ENCODE results near the gene POLR3F.
"Not testable (repeated sequence)": the region's sequence is repeated elsewhere in the genome, so short reads cannot be mapped to it uniquely, and the experiment has no call there.

The POLR3F gene

DNA sequence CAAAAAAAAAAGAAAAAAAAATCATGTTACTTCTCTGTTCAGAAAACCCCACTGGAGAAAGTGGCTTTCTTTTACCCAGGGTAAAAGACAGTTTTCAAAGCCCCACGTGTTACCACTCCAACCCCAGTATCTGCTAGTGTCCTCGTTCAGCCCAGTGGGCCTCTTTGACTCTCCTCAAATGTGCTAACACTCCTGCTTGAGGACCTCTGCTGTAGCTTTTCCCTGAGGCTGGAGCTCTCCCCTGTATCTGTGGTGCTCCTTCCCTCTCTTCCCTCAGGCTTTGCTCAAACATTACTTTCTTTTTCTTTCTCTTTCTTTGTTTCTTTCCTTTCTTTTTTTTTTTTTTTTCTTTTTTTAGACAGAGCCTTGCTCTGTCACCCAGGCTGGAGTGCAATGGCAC is 55.9 kb downstream of the POLR3F start:
- no peak for TF ChIP-seq POLR2A (IDR thresholded peaks at IDR 0.05; ENCODE audit: low read length)
- no peak for TF ChIP-seq GATA1 (IDR thresholded peaks at IDR 0.05; ENCODE audit: low read depth, low read length)
- DNase-seq: no peak

DNA sequence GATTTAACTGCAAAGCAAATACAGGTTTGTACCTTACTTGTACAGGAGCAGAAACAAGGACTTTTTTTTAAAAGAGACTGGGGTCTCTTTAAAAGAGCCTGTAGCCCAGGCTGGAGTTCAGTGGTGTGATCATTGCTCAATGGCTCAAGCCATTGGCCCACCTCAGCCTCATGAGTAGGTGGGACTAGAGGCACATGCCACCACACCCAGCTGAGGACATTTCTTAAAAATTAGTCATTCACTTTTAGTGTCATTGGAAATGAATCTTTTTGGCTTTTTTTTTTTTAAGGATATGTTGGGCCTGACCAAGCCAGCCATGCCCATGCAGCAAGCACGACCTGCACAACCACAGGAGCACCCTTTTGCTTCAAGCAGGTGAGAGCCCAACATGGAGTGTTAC is 57.5 kb downstream of the POLR3F start:
- no peak for DNase-seq
- TF ChIP-seq GATA1 (IDR thresholded peaks at IDR 0.05; ENCODE audit: low read depth, low read length): no peak

DNA sequence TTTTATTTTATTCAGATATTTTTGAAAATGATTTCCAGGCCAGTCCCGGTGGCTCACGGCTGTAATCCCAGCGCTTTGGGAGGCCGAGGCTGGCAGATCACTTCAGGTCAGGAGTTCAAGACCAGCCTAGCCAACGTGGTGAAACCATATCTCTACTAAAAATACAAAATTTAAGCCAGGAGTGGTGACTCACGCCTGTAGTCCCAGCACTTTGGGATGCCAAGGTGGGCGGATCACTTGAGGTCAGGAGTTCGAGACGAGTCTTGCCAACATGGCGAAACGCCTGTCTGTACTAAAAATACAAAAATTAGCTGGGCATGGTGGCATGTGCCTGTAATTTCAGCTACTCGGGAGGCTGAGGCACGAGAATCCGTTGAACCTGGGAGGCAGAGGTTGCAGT is 59.6 kb downstream of the POLR3F start:
- DNase-seq: not testable (repeated sequence)

DNA sequence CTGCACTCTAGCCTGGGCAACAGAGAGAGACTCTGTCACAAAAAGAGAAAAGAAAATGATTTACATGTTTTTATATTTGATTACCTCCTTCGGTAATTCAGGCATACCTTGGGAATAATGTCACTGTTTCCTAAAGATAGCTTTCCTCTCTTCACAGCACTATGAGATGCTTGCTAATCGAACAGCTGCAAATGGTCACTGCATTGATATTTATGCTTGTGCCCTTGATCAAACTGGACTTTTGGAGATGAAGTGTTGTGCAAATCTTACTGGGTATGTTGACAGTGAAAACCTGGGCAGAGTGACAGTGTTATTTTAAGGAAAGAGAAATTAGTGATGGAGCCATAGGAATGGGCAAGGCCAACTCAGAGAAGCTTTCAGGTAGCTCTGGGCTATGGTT is 60.1 kb downstream of the POLR3F start:
- TF ChIP-seq POLR2A (IDR thresholded peaks at IDR 0.05; ENCODE audit: low read length) (no peak), GATA1 (IDR thresholded peaks at IDR 0.05; ENCODE audit: low read depth, low read length) (no peak)
- no peak for DNase-seq

DNA sequence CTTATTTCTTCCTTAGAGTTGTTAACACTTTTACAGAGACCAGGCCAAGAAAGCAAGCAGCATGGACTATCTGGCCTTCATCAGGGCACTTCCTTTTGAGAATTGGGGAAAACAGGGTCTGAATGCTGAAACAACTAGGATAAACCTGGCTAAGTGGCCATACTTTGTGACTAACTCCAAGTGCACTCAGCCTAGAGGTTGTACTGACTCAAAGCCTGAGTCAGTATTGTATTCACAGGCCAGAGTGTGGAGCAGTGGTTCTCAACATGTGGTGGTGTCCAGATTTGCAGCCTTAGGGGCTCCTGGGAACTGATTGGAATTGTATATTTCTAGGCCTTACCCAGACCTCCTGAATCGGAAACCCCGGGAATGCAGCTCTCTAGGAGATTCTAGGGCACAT is 60.6 kb downstream of the POLR3F start:
- DNase-seq: no peak
- TF ChIP-seq POLR2A (IDR thresholded peaks at IDR 0.05; ENCODE audit: low read length): no peak
- TF ChIP-seq GATA1 (IDR thresholded peaks at IDR 0.05; ENCODE audit: low read depth, low read length): no peak

DNA sequence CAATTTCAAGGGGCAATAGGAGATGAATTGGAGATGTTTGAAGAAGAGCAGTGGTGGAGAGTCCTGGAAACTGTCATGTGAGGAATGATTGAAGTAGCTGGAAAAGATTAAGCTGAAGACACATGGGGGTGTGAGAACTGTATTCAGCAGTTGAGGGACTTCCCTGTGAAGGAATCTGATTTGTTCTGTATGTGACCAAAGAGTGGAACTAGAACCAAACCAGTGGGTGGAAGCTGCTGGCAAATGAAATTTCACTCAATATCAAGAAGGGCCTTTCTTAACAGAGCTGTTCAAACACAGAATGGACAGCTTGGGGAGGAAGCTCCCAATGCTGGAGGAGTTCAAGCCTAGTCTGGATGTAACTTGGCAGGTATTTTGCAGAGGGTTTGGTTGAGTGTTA is 61.9 kb downstream of the POLR3F start:
- DNase-seq: no peak
- TF ChIP-seq POLR2A (IDR thresholded peaks at IDR 0.05; ENCODE audit: low read length) (no peak), GATA1 (IDR thresholded peaks at IDR 0.05; ENCODE audit: low read depth, low read length) (no peak)

DNA sequence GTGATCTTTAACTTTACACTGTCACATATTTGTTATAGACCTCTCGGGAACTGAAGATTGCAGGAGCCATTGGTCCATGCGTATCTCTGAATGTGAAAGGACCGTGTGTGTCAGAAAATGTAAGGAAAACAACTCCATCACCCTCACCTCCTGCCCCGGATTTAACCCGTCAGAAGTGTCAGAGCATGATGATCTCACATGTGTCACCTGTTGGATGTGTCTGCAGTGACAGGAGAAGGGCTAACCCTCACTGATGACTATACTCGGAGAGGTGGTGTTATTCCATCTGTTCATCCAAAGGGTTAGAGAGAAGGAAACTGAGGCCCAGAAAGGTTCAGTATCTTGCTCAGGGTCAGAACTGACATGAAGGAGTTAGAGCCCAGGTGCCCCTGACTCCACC is 65.4 kb downstream of the POLR3F start:
- TF ChIP-seq POLR2A (IDR thresholded peaks at IDR 0.05; ENCODE audit: low read length): no peak
- TF ChIP-seq GATA1 (IDR thresholded peaks at IDR 0.05; ENCODE audit: low read depth, low read length): no peak
- DNase-seq: no peak

DNA sequence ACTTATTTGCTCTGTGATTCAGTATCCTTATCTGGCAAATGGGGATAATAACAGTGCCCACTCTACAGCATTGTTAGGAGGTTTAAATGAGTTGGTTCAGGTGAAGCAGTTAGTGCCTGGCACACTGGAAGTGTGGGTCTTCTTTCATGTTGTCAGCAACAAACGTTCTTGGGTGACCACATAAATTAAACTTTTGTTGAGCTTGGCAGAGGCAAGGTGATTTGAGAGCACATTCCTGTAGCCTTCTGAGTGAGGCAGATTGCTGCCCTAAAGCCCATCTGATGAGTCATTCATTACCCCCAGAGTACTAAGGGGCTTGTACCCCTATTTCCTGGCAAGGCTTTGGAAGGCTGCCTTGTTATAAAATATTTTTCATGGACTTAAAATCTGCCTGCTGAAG is 66.3 kb downstream of the POLR3F start:
- DNase-seq: no peak
- TF ChIP-seq GATA1 (IDR thresholded peaks at IDR 0.05; ENCODE audit: low read depth, low read length): no peak
- no peak for TF ChIP-seq POLR2A (IDR thresholded peaks at IDR 0.05; ENCODE audit: low read length)

DNA sequence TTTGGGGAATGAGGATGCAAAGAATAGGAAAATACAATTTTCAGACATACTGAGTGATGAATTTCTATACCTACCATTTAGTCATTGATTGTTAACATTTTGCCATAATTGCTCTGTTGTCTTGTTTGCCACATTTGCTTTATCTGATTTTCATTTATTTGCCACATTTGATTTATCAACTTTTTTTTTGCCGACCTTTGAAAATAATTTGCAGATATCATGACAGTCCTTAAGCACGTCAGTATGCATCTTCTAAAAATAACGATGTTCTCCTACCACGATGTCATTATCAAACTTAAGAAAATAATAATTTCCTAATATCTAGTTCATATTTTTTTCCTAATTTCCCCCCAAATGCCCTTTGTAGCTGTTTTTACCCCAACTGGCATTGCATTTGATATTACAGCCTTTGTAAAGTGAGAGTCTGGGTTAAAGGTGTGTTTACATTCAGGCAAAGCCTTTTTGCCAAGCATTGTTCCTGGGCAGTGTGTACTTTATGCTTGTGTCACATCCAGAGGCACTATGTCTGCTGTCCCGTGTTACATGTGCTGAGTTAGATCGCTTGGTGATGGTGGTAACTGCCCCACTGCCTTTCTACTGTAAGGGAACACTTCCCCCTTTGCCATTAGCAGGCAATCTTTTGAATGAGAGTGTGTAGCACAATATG is 66.9 kb downstream of the POLR3F start:
- DNase-seq: no peak
- TF ChIP-seq GATA1 (IDR thresholded peaks at IDR 0.05; ENCODE audit: low read depth, low read length): no peak
- TF ChIP-seq POLR2A (IDR thresholded peaks at IDR 0.05; ENCODE audit: low read length): no peak

Data from erythroblast (primary cell).